Measurements from ENCODE around the gene GRWD1. TPM values are rescaled to one million over a fixed set of nuclear protein-coding genes. Genes with fewer than 3 reads are reported as not detected.
A peak's percentile ranks its signal among the peaks of the same experiment; 100 is the strongest.

The GRWD1 gene
- total and polyA plus RNA-seq, 2 of the 8 experiments (the other 6 are each of a cell fraction or from before 2014, with no cell fraction given) = 36.9 to 61.9 TPM

GRCh38 chr19:48469289-48469881, 23.6 kb downstream of the GRWD1 start, which contains the start of gene CYTH2 (continued):
- 0 out of 2 replicates have a peak, but pooled peaks have one; percentile 42 for TF ChIP-seq KDM5A (IDR thresholded peaks at IDR 0.05; ENCODE audit: low read length)
- TF ChIP-seq PHF8 (conservative IDR thresholded peaks at IDR 0.05; ENCODE audit: low read depth, low read length) = peak; percentile 98
- peak; percentile 91 for TF ChIP-seq TBP (IDR thresholded peaks at IDR 0.05; ENCODE audit: low read depth, low read length)
- TF ChIP-seq RBBP5 (IDR thresholded peaks at IDR 0.05; ENCODE audit: borderline replicate concordance, low read depth, low read length) = peak; percentile 46; the same call in 1 of the 2 replicates
- TF ChIP-seq SAP30 (IDR thresholded peaks at IDR 0.05; ENCODE audit: insufficient read depth, insufficient replicate concordance, low read length) = no peak
- TF ChIP-seq ZNF274 (IDR thresholded peaks at IDR 0.05; ENCODE audit: borderline replicate concordance, extremely low read depth, low read length) = no peak
- no peak for TF ChIP-seq EZH2 (IDR thresholded peaks at IDR 0.05; ENCODE audit: low read depth, low read length, severe bottlenecking)
- TF ChIP-seq TAF7 (optimal IDR thresholded peaks at IDR 0.05; ENCODE audit: borderline replicate concordance, low read depth, low read length) = peak; percentile 91
- TF ChIP-seq SIX5 (IDR thresholded peaks at IDR 0.05; ENCODE audit: low read depth, low read length) = no peak
- TF ChIP-seq TEAD4 (IDR thresholded peaks at IDR 0.05; ENCODE audit: low read depth, low read length) = no peak
- peak; percentile 38; the same call in 1 of the 2 replicates for TF ChIP-seq YY1 (IDR thresholded peaks at IDR 0.05; ENCODE audit: low read depth, low read length)
- TF ChIP-seq POLR2A (IDR thresholded peaks at IDR 0.05; ENCODE audit: control extremely low read depth in 1 of 2, low read depth in 2 of 2, low read length in 2 of 2) = peak; percentile 90 to 97
- TF ChIP-seq EP300 (IDR thresholded peaks at IDR 0.05; ENCODE audit: borderline replicate concordance in 1 of 2, low read depth in 2 of 2, low read length in 2 of 2) = peak in 1 of 2 experiments; percentile 80; a peak in 2 of 3 replicates
- TF ChIP-seq GABPA (IDR thresholded peaks at IDR 0.05; ENCODE audit: borderline replicate concordance, insufficient read depth, low read length) = peak; percentile 89
- TF ChIP-seq SP4 (IDR thresholded peaks at IDR 0.05; ENCODE audit: low read length) = peak; percentile 48; the same call in 1 of the 2 replicates
